Breast epithelium (tissue), 4 donors: ENCODE results near the gene SNAPC2. TPM values are rescaled to one million over a fixed set of nuclear protein-coding genes. Genes with fewer than 3 reads are reported as not detected.

Experiments used
- DNase-seq, 2 donors: peaks; one replicate each; pipeline ENCODE4 v3.0.0-alpha.2; 2019; ENCODE audit warnings: low spot score in 2 of 2
- H3K27ac ChIP-seq, 2 donors: fragments of 200-600 bp; sonication (generic) in 1 of 2; one replicate each; pipeline ENCODE4 v1.5.1; 2016 to 2019; ENCODE audit warnings: mild to moderate bottlenecking in 1 of 2
- H3K27me3 ChIP-seq, 2 donors: fragments of 200-600 bp; sonication (generic) in 1 of 2; one replicate each; pipeline versions ENCODE4 v1.5.1 to v1.6.0; 2017 to 2019; ENCODE audit warnings: control low read depth in 1 of 2, mild to moderate bottlenecking in 1 of 2
- H3K36me3 ChIP-seq: fragments of 200-600 bp; one replicate; pipeline ENCODE4 v1.5.1; 2019
- H3K4me1 ChIP-seq, 2 donors: fragments of 200-600 bp; sonication (generic); one replicate each; pipeline ENCODE4 v1.5.1; 2016 to 2019; ENCODE audit warnings: control low read depth in 1 of 2
- H3K4me3 ChIP-seq, 3 donors: fragments of 200-600 bp; sonication (generic); 1 replicate in 2 of 3; 2 replicates in 1 of 3; pipeline ENCODE4 v1.5.1; 2016 to 2019; ENCODE audit warnings: mild to moderate bottlenecking in 3 of 3, moderate library complexity in 2 of 3
- H3K9me3 ChIP-seq, 2 donors: fragments of 200-600 bp; sonication (generic) in 1 of 2; one replicate each; pipeline ENCODE4 v1.5.1; 2016 to 2019; ENCODE audit warnings: control low read depth in 1 of 2
- POLR2A ChIP-seq: fragments of 450-650 bp; IDR thresholded peaks from one replicate; pipeline ENCODE4 v1.6.1; 2016; ENCODE audit warnings: antibody characterized with exemption, mild to moderate bottlenecking, moderate library complexity
- POLR2AphosphoS5 ChIP-seq, 3 donors: sonication (generic); formaldehyde crosslinking; IDR thresholded peaks; one replicate each; pipeline ENCODE4 v1.6.1; 2017; ENCODE audit warnings: antibody characterized with exemption in 3 of 3
- intact Hi-C: fragments of 100-400 bp; cut with DNase I; formaldehyde crosslinking; loops from one replicate; pipeline ENCODE4 v1.15.1; 2023; ENCODE audit warnings: low total_unique reads
- total RNA-seq, 3 donors: library from RNA; depleted of rRNA; stranded (reverse); fragments of >200 nt; gene quantifications; one replicate each; pipeline ENCODE4 v1.1.0, GENCODE V29; 2016
- TF ChIP-seq, protein P1 (sequence below), 3 donors: fragments of 450-650 bp; IDR thresholded peaks; one replicate each; pipeline ENCODE4 v1.5.1; 2016 to 2017; ENCODE audit warnings: antibody characterized with exemption in 3 of 3, mild to moderate bottlenecking in 3 of 3, moderate library complexity in 3 of 3

Gene SNAPC2
- total RNA-seq, 3 donors from 2014 or later = 13.8 to 14.8 (median 13.8) TPM

GRCh38 chr19:7965259-7965841, 45.2 kb downstream of the SNAPC2 start:
- no peak for DNase-seq
- intact Hi-C loops = no loop called here
- no peak for TF ChIP-seq POLR2A
- TF ChIP-seq, protein P1, sequence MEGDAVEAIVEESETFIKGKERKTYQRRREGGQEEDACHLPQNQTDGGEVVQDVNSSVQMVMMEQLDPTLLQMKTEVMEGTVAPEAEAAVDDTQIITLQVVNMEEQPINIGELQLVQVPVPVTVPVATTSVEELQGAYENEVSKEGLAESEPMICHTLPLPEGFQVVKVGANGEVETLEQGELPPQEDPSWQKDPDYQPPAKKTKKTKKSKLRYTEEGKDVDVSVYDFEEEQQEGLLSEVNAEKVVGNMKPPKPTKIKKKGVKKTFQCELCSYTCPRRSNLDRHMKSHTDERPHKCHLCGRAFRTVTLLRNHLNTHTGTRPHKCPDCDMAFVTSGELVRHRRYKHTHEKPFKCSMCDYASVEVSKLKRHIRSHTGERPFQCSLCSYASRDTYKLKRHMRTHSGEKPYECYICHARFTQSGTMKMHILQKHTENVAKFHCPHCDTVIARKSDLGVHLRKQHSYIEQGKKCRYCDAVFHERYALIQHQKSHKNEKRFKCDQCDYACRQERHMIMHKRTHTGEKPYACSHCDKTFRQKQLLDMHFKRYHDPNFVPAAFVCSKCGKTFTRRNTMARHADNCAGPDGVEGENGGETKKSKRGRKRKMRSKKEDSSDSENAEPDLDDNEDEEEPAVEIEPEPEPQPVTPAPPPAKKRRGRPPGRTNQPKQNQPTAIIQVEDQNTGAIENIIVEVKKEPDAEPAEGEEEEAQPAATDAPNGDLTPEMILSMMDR (IDR thresholded peaks at IDR 0.05) = no peak
- no peak for TF ChIP-seq POLR2AphosphoS5 (IDR thresholded peaks at IDR 0.05)
- Histone ChIP-seq H3K4me1 (no peaks in the 10 kb centered on the region), H3K9me3 (no peaks in the 10 kb centered on the region), H3K27ac (peak overlapping the region; percentile 51 to 70), H3K27me3 (no peaks in the 10 kb centered on the region), H3K4me3 (no peak overlapping the region), H3K36me3 (no peaks in the 10 kb centered on the region)

- Histone ChIP-seq H3K27me3 (no peaks in the 10 kb centered on the region), H3K9me3 (no peaks in the 10 kb centered on the region), H3K27ac (peak overlapping the region; percentile 51 to 70), H3K4me1 (no peaks in the 10 kb centered on the region), H3K36me3 (no peaks in the 10 kb centered on the region), H3K4me3 (no peak overlapping the region)
- no peak for DNase-seq
- TF ChIP-seq, protein P1 (IDR thresholded peaks at IDR 0.05) = no peak
- TF ChIP-seq POLR2AphosphoS5 (IDR thresholded peaks at IDR 0.05) (no peak), POLR2A (no peak)
- intact Hi-C loops = no loop called here
Observed at GRCh38 chr19:7965921-7966665, 46.0 kb downstream of the SNAPC2 start.

DNA sequence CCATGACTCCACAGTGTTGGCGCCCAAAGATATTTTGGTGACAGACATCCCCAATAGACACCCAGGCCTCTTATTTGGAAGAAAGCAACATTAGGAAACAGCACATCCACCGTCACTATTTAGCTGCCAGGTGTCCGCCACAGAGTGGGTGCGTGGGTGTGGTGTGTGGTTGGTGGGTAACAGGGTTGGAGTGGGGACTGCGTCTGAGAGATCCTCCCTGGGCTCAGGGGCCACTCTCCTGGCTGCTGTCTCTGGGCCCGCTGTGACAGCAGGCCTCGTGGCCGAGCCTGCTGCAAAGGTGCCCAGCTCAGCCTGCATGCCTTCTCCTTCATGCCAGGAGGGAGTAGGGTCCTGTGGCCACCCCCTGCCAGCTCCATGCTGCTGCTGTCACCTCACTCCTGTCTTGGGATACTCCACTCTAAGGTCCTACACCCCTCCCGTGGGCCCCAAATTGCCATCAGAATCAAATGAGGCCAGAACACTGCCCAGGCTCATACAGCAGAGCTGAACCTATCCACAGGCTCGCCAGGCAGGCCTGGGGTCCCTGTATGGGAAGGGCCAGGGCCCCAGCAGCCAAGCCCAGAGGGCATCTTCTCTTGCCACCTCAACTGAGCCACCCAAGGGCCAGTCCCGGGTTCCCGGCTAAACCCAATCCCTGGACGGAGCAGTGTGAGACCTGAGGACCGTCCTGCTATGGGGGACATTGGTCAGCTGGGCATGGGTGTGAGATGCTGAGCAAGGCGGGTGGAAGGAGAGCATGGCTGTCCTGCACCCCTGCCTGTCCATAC, 48.1 kb downstream of the SNAPC2 start:
- no peaks in the 10 kb centered on the region for H3K4me1 ChIP-seq
- H3K27me3 ChIP-seq = no peaks in the 10 kb centered on the region
- no peak for DNase-seq
- H3K36me3 ChIP-seq = no peaks in the 10 kb centered on the region
- H3K4me3 ChIP-seq = no peak overlapping the region
- TF ChIP-seq POLR2AphosphoS5 (IDR thresholded peaks at IDR 0.05) (no peak), POLR2A (no peak)
- TF ChIP-seq, protein P1 (IDR thresholded peaks at IDR 0.05) = no peak
- H3K9me3 ChIP-seq = no peaks in the 10 kb centered on the region
- no peak overlapping the region for H3K27ac ChIP-seq
- intact Hi-C loops = no loop called here

DNA sequence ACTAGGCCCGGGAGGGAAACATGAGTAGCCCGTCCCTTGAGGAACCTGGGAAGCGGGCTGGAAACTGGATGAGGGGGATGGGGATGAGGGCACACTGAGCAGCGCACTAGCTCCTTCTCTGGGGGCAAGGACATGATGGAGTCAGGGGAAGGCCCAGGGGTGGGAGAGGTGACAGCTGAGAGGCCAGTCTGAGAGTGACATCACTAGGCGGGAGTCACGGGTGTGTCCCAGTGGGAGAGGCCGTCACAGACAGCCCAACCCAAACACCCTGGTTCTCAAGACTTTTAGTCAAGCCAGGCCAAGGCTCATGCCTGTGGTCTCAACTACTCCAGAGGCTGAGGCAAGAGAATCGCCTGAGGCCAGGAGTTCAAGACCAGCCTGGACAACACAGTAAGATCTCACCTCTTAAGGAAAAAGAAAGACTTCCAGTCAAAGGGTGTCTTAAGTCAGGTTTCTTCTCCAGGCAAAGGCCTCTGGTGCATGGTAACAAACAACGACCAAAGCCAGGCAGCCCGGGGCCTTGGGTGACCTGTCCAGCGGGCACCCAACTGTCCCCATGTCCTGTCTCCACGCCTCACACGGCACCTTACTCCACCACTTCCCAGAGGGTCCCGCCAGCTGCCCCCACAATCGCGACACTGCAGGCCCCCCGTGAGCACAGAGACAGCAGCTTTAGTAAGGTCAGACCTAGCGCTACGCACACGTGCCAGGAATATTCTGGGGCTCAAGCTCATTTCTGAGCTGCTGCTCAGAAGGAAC, 48.8 kb downstream of the SNAPC2 start:
- no peaks in the 10 kb centered on the region for H3K4me1 ChIP-seq
- intact Hi-C loops = no loop called here
- no peaks in the 10 kb centered on the region for H3K36me3 ChIP-seq
- no peaks in the 10 kb centered on the region for H3K9me3 ChIP-seq
- no peak overlapping the region for H3K4me3 ChIP-seq
- H3K27me3 ChIP-seq = no peaks in the 10 kb centered on the region
- H3K27ac ChIP-seq = no peak overlapping the region
- TF ChIP-seq POLR2AphosphoS5 (IDR thresholded peaks at IDR 0.05) = no peak
- TF ChIP-seq, protein P1 (IDR thresholded peaks at IDR 0.05) = no peak
- no peak for TF ChIP-seq POLR2A
- no peak for DNase-seq
